ENCODE data around the gene HSD17B1. TPM values are rescaled to one million over a fixed set of nuclear protein-coding genes. Genes with fewer than 3 reads are reported as not detected.
A peak's percentile ranks its signal among the peaks of the same experiment; 100 is the strongest.
"Not testable (repeated sequence)": the region's sequence is repeated elsewhere in the genome, so short reads cannot be mapped to it uniquely, and the experiment has no call there.

Gene HSD17B1
- total RNA-seq, 4 donors from 2014 or later, result 0.33 to 0.66 (median 0.47) TPM; not detected in 1

GRCh38 chr17:42553161-42553818, 567 bp downstream of the HSD17B1 start:
- TF ChIP-seq CTCF (IDR thresholded peaks at IDR 0.05 in 4 of 5, conservative IDR thresholded peaks at IDR 0.05 in 1 of 5) (no peak), POLR2A (IDR thresholded peaks at IDR 0.05) (no peak)
- peak overlapping the region in 3 of 4 donors; percentile 89 to 91 (median 90) for H3K27ac ChIP-seq
- ATAC-seq, result no peak
- H3K36me3 ChIP-seq, result no peaks in the 10 kb centered on the region
- no peaks in the 10 kb centered on the region for H3K9me3 ChIP-seq
- no peak for DNase-seq
- intact Hi-C loops (cut with DNase I; ENCODE audit: low total_unique reads), result no loop called here
- H3K4me3 ChIP-seq, result peak overlapping the region in 2 of 4 donors; percentile 73 to 97
- H3K27me3 ChIP-seq, result no peaks in the 10 kb centered on the region
- in situ Hi-C loops (cut with MboI; ENCODE audit: low sequenced_read_pairs in 4 of 4), result no loop called here
- H3K4me1 ChIP-seq, result peaks cover 13 to 21% of the 10 kb centered on the region in 2 donors

- Histone ChIP-seq H3K27ac (peak overlapping the region; percentile 87 to 91 (median 90)), H3K9me3 (no peaks in the 10 kb centered on the region), H3K4me3 (peak overlapping the region; percentile 73 to 97 (median 94)), H3K27me3 (no peaks in the 10 kb centered on the region), H3K4me1 (peaks cover 13 to 18% of the 10 kb centered on the region in 2 donors), H3K36me3 (no peaks in the 10 kb centered on the region)
- no peak for TF ChIP-seq POLR2A (IDR thresholded peaks at IDR 0.05)
- no peak for TF ChIP-seq CTCF (IDR thresholded peaks at IDR 0.05 in 4 of 5, conservative IDR thresholded peaks at IDR 0.05 in 1 of 5)
- in situ Hi-C loops (cut with MboI; ENCODE audit: low sequenced_read_pairs in 4 of 4), result no loop called here
- intact Hi-C loops (cut with DNase I; ENCODE audit: low total_unique reads), result loop anchor here (2.0 kb wide), 1 partner anchor 17 kb away; the partner anchor contains the start of gene NAGLU
- DNase-seq (no peak), ATAC-seq (peak; percentile 12 to 32)
Observed at GRCh38 chr17:42553866-42554249, 1.1 kb downstream of the HSD17B1 start.

DNA sequence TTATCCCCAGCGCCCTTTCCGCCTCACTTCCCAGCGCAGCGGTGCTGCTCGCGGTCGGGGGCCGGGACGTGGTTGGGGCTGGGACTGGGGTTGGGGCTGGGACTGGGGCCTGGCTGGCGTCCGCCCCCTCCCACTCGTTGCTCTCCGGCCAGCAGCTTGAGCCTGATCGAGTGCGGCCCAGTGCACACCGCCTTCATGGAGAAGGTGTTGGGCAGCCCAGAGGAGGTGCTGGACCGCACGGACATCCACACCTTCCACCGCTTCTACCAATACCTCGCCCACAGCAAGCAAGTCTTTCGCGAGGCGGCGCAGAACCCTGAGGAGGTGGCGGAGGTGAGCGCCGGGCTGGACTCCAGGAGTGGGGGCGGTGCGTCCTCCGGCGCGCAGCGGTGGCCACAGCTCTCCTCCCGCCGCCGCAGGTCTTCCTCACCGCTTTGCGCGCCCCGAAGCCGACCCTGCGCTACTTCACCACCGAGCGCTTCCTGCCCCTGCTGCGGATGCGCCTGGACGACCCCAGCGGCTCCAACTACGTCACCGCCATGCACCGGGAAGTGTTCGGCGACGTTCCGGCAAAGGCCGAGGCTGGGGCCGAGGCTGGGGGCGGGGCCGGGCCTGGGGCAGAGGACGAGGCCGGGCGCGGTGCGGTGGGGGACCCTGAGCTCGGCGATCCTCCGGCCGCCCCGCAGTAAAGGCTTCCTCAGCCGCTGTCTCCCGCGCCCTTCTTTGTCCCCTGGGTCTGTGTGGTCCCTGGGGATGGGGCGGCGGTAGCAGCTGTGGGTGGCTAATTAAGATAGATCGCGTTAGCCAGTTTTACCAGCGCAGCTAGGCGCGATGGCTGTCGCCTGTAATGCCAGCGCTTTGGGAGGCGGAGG, 1.8 kb downstream of the HSD17B1 start:
- Histone ChIP-seq H3K27ac (peak overlapping the region; percentile 87 to 91 (median 90)), H3K27me3 (no peaks in the 10 kb centered on the region), H3K4me1 (peaks cover 13 to 18% of the 10 kb centered on the region in 2 donors), H3K9me3 (no peaks in the 10 kb centered on the region), H3K36me3 (no peaks in the 10 kb centered on the region), H3K4me3 (peak overlapping the region; percentile 73 to 97 (median 94))
- peak; percentile 89 for ATAC-seq
- DNase-seq, result peak; percentile 76 to 78
- in situ Hi-C loops (cut with MboI; ENCODE audit: low sequenced_read_pairs in 4 of 4) (no loop called here), intact Hi-C loops (cut with DNase I; ENCODE audit: low total_unique reads) (loop anchor here (2.0 kb wide), 1 partner anchor 18 kb away; the partner anchor contains the start of gene NAGLU)
- peak; percentile 72 for TF ChIP-seq POLR2A (IDR thresholded peaks at IDR 0.05)
- no peak for TF ChIP-seq CTCF (IDR thresholded peaks at IDR 0.05 in 4 of 5, conservative IDR thresholded peaks at IDR 0.05 in 1 of 5)

DNA sequence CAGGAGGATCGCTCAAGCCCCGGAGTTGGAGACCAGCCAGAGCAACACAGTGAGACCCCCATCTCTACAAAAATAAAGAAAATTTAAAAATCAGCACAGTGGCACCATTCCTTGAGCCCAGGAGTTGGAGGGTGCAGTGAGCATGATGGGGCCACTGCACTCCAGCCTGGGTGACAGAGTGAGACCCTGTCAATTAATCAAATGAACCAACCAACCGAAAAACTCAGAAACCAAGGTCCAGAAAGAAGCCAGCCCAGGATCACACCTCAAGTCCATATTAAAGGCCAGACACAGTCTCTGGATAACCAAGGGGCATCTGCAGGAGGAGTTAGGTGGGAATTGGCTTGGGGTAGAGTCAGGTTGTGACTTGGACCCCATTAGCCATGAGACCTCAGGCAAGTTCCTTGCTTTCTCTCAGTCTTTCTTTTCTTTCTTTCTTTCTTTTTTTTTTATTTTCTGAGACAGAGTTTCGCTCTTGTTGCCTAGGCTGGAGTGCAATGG, 2.4 kb downstream of the HSD17B1 start:
- TF ChIP-seq CTCF (IDR thresholded peaks at IDR 0.05 in 4 of 5, conservative IDR thresholded peaks at IDR 0.05 in 1 of 5) (no peak), POLR2A (IDR thresholded peaks at IDR 0.05) (no peak)
- DNase-seq (no peak), ATAC-seq (no peak)
- Histone ChIP-seq H3K27ac (peak overlapping the region; percentile 87 to 91 (median 90)), H3K9me3 (no peaks in the 10 kb centered on the region), H3K36me3 (no peaks in the 10 kb centered on the region), H3K4me1 (peaks cover 13 to 18% of the 10 kb centered on the region in 2 donors), H3K27me3 (no peaks in the 10 kb centered on the region), H3K4me3 (peak overlapping the region; percentile 73 to 97 (median 94))
- intact Hi-C loops (cut with DNase I; ENCODE audit: low total_unique reads) (loop anchor here (2.0 kb wide), 1 partner anchor 18 kb away; the partner anchor contains the start of gene NAGLU), in situ Hi-C loops (cut with MboI; ENCODE audit: low sequenced_read_pairs in 4 of 4) (no loop called here)

- DNase-seq; ATAC-seq; in situ Hi-C loops (cut with MboI; ENCODE audit: low sequenced_read_pairs in 4 of 4): not testable (repeated sequence)
Observed at GRCh38 chr17:42555961-42556617, 3.4 kb downstream of the HSD17B1 start.

More at GRCh38 chr17:42555961-42556617, 3.4 kb downstream of the HSD17B1 start:
- H3K27me3 ChIP-seq, H3K4me3 ChIP-seq, H3K9me3 ChIP-seq, H3K36me3 ChIP-seq: not testable (repeated sequence)
- intact Hi-C loops (cut with DNase I; ENCODE audit: low total_unique reads), result loop anchor here (2.0 kb wide), 1 partner anchor 19 kb away; the partner anchor contains the start of gene NAGLU
- Histone ChIP-seq H3K4me1 (peaks cover 13 to 18% of the 10 kb centered on the region in 2 donors), H3K27ac (peak overlapping the region in 1 of 4 donors; percentile 91)
